Left hindlimb (tissue), 1 donor: Measurements from ENCODE around the gene DSN1.
"Not testable (repeated sequence)": the region's sequence is repeated elsewhere in the genome, so short reads cannot be mapped to it uniquely, and the experiment has no call there.

ENCODE experiments used
- DNase-seq: peaks from one replicate; pipeline ENCODE4 v3.0.0-alpha.2; 2018

DSN1 gene

GRCh38 chr20:36773597-36774390 lies at the start of gene DSN1:
Gene DSN1, minus strand, starts transcription at chr20:36773763. Its CDS starts 2,305 bp downstream, at chr20:36771458.
- peak; percentile 99 for DNase-seq

- no peak for DNase-seq
Observed at GRCh38 chr20:36823121-36823520, 49.6 kb upstream of the DSN1 start.

GRCh38 chr20:36821964-36822437 lies 48.4 kb upstream of the DSN1 start:
- peak; percentile 48 for DNase-seq

DNA sequence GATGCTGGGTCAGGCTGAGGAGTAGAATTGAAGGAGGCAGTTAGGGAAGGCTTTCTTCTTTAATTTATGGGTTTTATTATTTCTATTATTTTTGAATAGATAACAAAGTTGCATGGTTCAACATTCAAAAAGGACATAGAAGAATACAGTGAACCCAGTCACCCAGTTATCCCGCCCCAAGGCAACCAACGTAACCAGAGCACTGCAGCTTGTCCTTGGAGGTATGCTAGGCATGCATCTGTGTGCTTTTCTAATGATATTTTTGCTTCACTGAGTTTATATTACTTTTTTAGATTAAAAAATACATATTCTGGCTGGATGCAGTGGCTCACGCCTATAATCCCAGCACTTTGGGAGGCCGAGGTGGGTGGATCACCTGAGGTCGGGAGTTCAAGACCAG lies 47.4 kb upstream of the DSN1 start:
- DNase-seq = no peak

DNA sequence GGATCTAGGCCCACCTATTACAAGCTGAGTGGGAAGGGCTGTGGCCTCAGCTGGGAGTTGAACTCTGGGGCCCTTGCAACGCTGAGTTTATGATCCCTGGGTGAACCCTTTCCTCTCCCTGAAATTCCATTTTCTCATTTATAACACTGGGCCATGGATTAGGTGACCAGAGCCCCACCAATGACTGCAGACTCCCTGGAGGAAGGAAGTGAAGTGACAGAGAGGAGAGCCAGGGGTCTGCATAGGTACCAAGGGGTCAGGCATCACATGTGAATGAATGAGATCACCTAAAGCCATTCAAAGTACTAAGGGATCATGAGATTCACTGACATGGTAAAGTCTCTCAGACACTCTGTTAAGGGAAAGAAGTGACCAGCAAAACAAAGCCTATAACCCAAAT lies 46.5 kb upstream of the DSN1 start:
- no peak for DNase-seq

DNA sequence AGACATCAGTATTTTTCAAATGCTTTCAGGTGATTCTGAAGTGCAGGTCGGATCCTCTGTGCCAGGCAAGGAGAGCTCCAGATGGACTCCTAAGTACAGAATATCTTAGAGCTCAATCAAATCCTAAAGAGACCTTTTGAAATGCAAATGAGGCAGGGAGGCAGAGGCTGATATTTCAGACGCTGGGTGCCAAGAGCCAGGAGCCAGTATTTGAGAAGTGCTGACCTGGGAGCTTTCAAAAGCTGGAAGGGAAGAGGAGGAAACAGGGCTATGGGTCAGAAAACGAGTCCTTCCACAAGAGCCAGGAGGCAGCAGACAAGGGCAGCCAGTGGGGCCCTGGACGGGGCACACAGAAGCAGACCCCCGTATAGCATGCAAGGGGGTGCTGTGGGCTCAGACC lies 46.1 kb upstream of the DSN1 start:
- DNase-seq = no peak

GRCh38 chr20:36818861-36819260 lies 45.3 kb upstream of the DSN1 start:
- no peak for DNase-seq

GRCh38 chr20:36818185-36818584 lies 44.6 kb upstream of the DSN1 start:
- no peak for DNase-seq

DNA sequence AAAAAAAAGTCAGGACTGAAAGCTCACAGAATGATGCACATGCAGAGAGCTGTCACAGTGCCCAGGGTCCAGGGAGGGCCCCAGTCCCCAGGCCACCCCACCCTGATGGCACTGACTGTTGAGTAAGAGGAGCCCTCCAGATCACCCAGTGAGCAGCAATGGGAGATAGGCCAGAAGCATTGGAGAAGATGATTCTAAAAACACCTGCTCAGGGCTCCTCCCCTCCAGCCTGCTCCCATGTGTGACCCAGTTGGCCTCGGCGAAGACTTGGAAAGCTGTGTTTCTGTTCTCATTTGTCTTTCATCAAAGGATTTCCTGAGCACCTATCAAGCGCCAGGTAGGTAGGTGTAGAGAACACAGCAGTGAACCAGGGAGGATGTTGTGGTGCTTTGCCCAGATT lies 43.9 kb upstream of the DSN1 start:
- DNase-seq = no peak

DNA sequence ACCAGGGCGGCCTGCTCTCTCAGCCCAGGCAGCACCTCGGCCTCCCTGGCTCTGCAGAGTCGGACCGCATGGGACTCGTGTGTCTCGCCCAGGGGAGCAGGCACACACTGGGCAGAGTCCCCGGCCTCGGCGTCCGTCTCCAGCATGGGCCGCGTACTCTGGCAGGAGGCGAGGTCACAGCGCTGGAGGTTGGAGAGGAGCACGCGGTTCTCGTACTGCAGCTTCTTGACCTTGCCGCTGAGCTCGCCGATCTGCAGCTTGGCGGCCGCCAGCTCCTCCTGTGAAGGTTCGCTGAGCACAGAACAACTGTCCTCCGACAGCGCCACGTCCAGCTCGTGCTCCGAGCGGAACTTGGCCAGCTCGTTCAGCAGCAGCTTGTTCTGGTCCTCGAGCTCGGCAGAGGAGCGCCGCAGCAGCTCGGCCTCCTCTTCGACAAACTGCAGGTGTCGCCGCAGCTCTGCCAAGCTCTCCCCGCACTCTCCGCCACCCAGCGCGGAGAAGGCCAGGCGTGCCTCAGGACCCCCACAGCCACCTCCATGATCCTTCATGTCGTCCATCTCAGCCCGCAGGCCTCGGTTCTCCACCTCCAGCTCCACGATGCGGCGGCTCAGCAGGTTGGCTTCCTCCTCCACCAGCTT lies 42.0 kb upstream of the DSN1 start:
- no peak for DNase-seq

GRCh38 chr20:36812594-36813463 lies 39.3 kb upstream of the DSN1 start:
- no peak for DNase-seq

- no peak for DNase-seq
Observed at GRCh38 chr20:36808317-36809257, 35.0 kb upstream of the DSN1 start.

GRCh38 chr20:36806049-36806448 lies 32.5 kb upstream of the DSN1 start:
- no peak for DNase-seq

DNA sequence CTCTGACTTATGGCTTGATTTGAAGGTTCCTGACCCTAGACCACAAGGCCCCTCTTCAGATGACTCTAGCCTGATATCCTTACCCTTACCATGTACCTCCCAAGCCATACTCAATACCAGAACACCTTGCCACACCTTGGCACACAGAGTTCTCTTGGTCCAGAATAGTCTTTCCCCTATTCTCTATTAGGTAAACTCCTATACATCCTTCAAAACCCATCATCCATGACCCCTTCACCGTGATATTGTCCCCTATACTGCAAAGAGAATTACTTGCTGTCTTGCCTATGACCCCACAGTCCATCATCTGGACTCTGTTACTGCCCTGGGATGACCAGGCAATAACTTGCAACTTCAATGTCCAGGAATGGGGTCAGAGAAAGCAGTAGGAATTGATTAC lies 31.8 kb upstream of the DSN1 start:
- no peak for DNase-seq

GRCh38 chr20:36804425-36804824 lies 30.9 kb upstream of the DSN1 start:
- no peak for DNase-seq

DNA sequence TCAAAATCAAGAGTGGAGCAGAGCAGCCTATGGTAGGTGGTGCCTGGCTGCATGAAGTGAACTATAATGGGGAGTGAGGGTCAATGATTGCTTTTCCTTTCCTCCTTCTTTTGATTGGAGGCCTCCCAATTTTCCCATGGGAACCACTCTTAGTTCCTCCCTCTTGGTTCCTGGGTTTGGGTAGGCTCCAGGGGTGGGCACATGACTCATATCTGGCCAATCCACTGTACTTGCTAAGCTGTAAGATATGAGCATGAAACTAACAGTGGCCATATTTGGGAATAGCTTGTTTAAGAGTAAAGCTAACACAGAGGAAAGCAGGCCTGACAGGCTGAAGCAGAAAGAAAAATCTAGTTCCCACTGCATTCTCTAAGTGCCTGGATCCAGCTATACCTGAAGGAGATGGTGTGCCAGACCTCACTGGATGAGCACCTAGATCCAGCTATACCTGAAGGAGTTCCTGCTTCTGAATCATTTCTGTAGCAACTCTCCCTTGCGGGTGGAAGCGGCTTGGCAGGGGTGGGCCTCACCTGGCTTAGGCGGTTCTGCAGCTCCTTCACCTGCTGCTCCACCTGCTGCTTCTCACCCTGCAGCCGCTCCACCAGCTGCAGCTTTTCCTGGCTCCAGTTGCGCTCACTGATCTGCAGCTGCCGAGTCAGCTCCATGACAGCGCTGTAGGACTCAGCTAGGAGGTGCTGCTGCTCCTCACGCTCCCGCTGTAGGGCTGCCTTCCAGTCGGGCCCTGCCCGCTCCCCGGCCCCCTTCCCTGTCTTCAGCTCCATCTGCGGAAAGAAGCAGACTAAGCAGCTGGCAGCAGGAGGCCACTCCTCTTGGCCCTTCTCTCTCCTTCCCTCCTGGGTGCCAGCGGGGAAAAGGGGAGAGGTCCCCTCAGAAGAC lies 29.0 kb upstream of the DSN1 start:
- DNase-seq = no peak

- no peak for DNase-seq
Observed at GRCh38 chr20:36800410-36800809, 26.8 kb upstream of the DSN1 start.

DNA sequence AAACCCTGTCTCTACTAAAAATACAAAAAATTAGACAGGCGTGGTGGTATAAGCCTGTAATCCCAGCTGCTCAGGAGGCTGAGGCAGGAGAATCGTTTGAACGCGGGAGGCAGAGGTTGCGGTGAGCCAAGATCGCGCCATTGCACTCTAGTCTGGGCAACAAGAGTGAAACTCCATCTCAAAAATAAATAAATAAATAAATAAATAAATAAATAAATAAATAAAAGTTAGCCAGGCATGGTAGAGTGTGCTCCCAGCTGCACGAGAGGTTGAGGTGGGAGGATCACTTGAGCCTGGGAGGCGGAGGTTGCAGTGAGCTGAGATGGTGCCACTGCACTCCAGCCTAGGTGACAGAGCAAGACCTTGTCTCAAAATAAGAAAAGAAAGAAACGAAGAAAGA lies 25.8 kb upstream of the DSN1 start:
- not testable (repeated sequence) for DNase-seq

DNA sequence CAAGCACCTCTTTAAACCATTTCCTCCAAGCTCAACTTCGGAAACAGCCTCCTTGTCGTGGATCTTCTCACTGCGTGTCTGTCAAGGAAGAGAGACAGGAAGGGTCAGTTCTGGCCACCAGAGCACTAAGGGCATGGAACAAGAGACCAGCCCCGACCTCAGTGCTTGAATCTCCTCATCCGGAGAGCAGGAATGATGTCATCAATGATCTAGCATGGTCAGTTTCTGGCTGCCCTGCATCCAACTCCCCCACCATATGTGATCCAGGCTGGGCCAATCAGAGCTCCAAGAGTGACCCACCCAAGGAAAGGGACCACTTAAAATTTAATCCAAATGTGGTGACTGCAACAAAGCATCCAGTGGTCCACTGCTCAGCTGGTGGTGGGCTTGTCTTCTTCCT lies 23.3 kb upstream of the DSN1 start:
- no peak for DNase-seq

- DNase-seq = no peak
Observed at GRCh38 chr20:36796117-36796516, 22.6 kb upstream of the DSN1 start.

- DNase-seq = no peak
Observed at GRCh38 chr20:36795691-36796090, 22.1 kb upstream of the DSN1 start.
